ENCODE measurements around the gene JUP. TPM values are rescaled to one million over a fixed set of nuclear protein-coding genes. Genes with fewer than 3 reads are reported as not detected.
A peak's percentile ranks its signal among the peaks of the same experiment; 100 is the strongest.

Gene JUP
- total and polyA plus RNA-seq, 8 donors = 59.5 to 248 (median 90.1) TPM

- Histone ChIP-seq H3K4me3 (peak overlapping the region; percentile 61 to 76 (median 64)), H3K9me3 (no peaks in the 10 kb centered on the region), H3K27me3 (peaks cover 0 to 29% (median 0%) of the 10 kb centered on the region in 3 donors), H3K27ac (peak overlapping the region; percentile 93 to 99 (median 96)), H3K4me1 (peaks cover 37 to 75% (median 70%) of the 10 kb centered on the region in 4 donors), H3K36me3 (no peaks in the 10 kb centered on the region)
- TF ChIP-seq POLR2A (IDR thresholded peaks at IDR 0.05) = no peak
- no peak for TF ChIP-seq CTCF (IDR thresholded peaks at IDR 0.05)
- TF ChIP-seq POLR2AphosphoS5 (IDR thresholded peaks at IDR 0.05) = peak in 2 of 3 donors; percentile 36 to 74
- peak; percentile 66 to 80 for DNase-seq
- 11 to 25% (median 15%) methylated on average over 6 of the region's 6 CpGs for WGBS, 5 donors
- intact Hi-C loops (cut with DNase I; ENCODE audit: low total_unique reads) = no loop called here
These were observed 2.2 kb downstream of the JUP start for GRCh38 chr17:41784207-41784744.

- intact Hi-C loops (cut with DNase I; ENCODE audit: low total_unique reads) = no loop called here
- Histone ChIP-seq H3K36me3 (peaks cover 0 to under 1% (median 0%) of the 10 kb centered on the region in 4 donors), H3K4me1 (peaks cover 53 to 94% (median 88%) of the 10 kb centered on the region in 4 donors), H3K9me3 (no peaks in the 10 kb centered on the region), H3K4me3 (peak overlapping the region in 2 of 4 donors; percentile 1 to 9), H3K27me3 (peaks cover 0 to 29% (median 0%) of the 10 kb centered on the region in 3 donors), H3K27ac (peak overlapping the region; percentile 38 to 98 (median 93))
- WGBS, 5 donors = 18 to 33% (median 21%) methylated on average over 4 of the region's 4 CpGs
- TF ChIP-seq POLR2A (IDR thresholded peaks at IDR 0.05) (no peak), POLR2AphosphoS5 (IDR thresholded peaks at IDR 0.05) (peak in 2 of 3 donors; percentile 15 to 48), EP300 (IDR thresholded peaks at IDR 0.05) (no peak), CTCF (IDR thresholded peaks at IDR 0.05) (no peak)
- peak; percentile 27 to 49 for DNase-seq
These were observed 4.4 kb downstream of the JUP start for GRCh38 chr17:41782142-41782541.

GRCh38 chr17:41781404-41782110 lies 5.0 kb downstream of the JUP start:
- Histone ChIP-seq H3K9me3 (no peaks in the 10 kb centered on the region), H3K4me1 (peaks cover 59 to 98% (median 90%) of the 10 kb centered on the region in 4 donors), H3K4me3 (peak overlapping the region in 2 of 4 donors; percentile 2 to 9), H3K36me3 (peaks cover 0 to 2% (median 0%) of the 10 kb centered on the region in 4 donors), H3K27me3 (peaks cover 0 to 27% (median 0%) of the 10 kb centered on the region in 3 donors), H3K27ac (peak overlapping the region; percentile 38 to 98 (median 93))
- 58 to 65% (median 63%) methylated on average over 13 of the region's 13 CpGs for WGBS, 5 donors
- TF ChIP-seq EP300 (IDR thresholded peaks at IDR 0.05) = no peak
- TF ChIP-seq CTCF (IDR thresholded peaks at IDR 0.05) = no peak
- TF ChIP-seq POLR2A (IDR thresholded peaks at IDR 0.05) = no peak
- no peak for TF ChIP-seq POLR2AphosphoS5 (IDR thresholded peaks at IDR 0.05)
- peak in 1 of 2 donors; percentile 12 for DNase-seq
- intact Hi-C loops (cut with DNase I; ENCODE audit: low total_unique reads) = no loop called here

- Histone ChIP-seq H3K4me1 (peaks cover 74 to 98% (median 90%) of the 10 kb centered on the region in 4 donors), H3K36me3 (peaks cover 0 to 8% (median 5%) of the 10 kb centered on the region in 4 donors), H3K9me3 (no peaks in the 10 kb centered on the region), H3K27me3 (peaks cover 0 to 11% (median 0%) of the 10 kb centered on the region in 3 donors), H3K4me3 (no peak overlapping the region), H3K27ac (peak overlapping the region in 3 of 5 donors; percentile 86 to 94 (median 88))
- no peak for DNase-seq
- 83 to 100% (median 90%) methylated on average over 1 of the region's 1 CpG for WGBS, 5 donors
- TF ChIP-seq EP300 (IDR thresholded peaks at IDR 0.05) (no peak), CTCF (IDR thresholded peaks at IDR 0.05) (no peak), POLR2AphosphoS5 (IDR thresholded peaks at IDR 0.05) (no peak), POLR2A (IDR thresholded peaks at IDR 0.05) (no peak)
- intact Hi-C loops (cut with DNase I; ENCODE audit: low total_unique reads) = no loop called here
These were observed 6.6 kb downstream of the JUP start for GRCh38 chr17:41779954-41780353.

Measured in stomach (tissue), 9 donors.